HS-27A (cell line): ENCODE data around the gene PCNT.
"Not testable (repeated sequence)": the region's sequence is repeated elsewhere in the genome, so short reads cannot be mapped to it uniquely, and the experiment has no call there.

Experiments used
- DNase-seq: peaks from one replicate; pipeline ENCODE4 v3.0.0-alpha.2; 2012; ENCODE audit warnings: low read depth, missing footprints

Gene PCNT

GRCh38 chr21:46452710-46453109 lies 128.8 kb downstream of the PCNT start:
- no peak for DNase-seq

GRCh38 chr21:46454142-46454541 lies 130.2 kb downstream of the PCNT start:
- DNase-seq: no peak

- no peak for DNase-seq
These were observed 130.9 kb downstream of the PCNT start for GRCh38 chr21:46454634-46455390.

DNA sequence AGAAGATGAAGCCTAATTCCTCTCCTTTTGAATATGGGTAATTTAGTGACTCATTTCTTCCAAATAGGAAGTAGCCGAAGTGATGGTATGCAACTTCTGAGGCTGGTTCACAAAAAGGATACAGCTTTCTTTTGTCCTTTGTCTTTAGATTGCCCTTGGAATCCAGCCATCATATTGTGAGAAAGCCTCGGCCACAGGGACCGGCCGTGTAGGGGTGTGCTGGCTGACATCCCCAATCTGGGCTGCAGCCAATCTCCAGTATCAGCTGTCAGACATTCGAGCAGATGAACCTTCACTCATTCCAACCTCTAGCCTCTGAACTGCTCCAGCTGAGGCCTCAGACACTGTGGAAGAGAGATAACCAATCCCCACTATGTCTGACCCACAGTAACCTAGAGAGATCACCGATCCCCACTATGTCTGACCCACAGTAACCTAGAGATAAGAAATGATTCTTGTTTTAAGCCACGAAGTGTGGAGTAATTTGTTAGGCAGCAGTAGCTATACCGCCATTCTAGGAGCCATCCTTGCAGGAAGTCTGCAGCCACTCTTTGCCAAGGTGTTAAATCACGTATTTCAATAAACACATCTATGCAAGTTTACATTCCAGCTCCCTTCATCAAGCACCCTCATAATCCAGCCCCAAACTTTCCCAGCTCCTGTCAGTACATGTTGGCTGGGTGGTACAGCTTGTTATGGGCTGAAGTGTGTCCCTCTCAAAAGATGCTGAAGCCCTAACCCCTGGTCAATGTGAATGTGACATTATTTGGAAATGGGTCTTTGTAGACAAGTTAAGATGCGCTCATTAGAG lies 131.8 kb downstream of the PCNT start:
- DNase-seq: no peak

- no peak for DNase-seq
These were observed 132.8 kb downstream of the PCNT start for GRCh38 chr21:46456750-46457149.

DNA sequence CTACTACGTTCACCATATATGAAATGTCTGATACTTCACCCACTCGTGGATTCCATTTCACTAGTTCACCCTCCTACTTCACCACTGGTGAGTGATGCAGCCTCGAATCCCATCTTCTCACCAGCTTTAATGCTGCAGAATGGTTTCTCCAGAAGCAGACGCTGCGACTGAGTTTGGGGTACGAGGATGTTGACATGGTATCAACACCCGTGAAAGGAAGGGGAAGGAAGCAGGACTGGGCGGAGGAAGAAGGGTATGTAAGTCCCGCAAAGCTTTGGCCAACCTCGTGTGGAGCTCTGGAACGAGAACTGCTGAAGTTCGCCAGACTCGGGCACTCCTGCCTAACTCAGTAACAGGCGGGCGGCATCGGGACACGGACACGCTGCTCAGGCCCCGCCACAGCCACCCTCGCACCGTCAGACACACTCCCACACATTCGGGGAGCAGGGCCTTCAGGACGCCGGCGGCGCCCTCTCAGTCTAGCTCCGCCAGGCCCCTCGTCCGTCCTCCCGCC lies 133.9 kb downstream of the PCNT start:
- peak; percentile 15 for DNase-seq

DNA sequence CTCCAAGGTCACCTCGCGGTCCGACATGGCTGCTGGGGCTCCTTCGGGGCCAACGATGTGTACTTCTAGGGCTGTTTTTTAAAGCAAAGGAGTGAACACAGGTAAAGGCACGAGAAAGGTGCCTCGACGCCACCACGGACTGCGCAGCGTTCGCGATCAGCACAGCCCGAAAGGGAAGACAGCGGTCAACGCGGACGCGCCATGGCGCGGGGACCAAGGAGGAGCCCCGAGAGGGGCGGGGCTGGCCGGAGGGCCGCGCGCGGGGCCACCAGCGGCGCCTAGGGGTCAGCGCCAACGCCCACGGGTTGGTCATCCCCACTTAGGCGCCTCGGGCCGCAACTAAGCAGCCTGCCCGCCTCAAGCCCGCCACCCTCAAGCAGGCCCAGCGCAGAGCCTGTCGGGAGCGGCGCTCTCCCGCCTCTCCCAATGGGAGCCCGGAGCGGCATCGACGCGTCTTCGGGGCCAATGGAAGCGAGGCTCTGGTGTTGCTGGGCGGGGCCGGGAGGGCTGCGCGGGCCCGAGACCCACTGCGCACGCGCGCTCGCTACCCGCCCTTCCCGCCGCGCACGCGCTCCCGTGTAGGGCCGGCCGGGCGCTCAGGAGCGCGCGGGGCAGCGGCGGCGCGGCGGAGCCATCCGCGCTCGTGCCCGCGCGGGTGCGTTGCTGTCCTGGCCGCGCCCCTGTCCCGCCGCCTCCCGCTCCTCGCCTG lies 134.5 kb downstream of the PCNT start, which contains the start of gene DIP2A:
DIP2A (plus strand) TSS at position 577 of the 709 bp plus-strand sequence. CDS start 241 bp downstream, outside the sequence.
- DNase-seq: peak; percentile 94

DNA sequence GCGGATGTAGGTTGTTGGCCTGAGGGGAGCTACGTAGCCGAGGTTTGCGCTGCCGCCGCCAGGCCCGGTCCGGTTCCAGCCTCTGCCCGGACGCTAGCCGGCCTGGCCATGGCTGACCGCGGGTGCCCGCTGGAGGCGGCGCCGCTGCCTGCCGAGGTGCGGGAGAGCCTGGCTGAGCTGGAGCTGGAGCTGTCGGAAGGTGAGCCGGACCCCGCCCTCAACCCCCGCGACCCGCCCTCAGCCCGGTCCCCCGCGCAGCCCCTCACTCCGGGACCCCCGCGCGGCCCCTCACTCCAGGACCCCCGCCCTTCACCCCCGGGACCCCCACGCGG lies 135.0 kb downstream of the PCNT start:
- no peak for DNase-seq

DNA sequence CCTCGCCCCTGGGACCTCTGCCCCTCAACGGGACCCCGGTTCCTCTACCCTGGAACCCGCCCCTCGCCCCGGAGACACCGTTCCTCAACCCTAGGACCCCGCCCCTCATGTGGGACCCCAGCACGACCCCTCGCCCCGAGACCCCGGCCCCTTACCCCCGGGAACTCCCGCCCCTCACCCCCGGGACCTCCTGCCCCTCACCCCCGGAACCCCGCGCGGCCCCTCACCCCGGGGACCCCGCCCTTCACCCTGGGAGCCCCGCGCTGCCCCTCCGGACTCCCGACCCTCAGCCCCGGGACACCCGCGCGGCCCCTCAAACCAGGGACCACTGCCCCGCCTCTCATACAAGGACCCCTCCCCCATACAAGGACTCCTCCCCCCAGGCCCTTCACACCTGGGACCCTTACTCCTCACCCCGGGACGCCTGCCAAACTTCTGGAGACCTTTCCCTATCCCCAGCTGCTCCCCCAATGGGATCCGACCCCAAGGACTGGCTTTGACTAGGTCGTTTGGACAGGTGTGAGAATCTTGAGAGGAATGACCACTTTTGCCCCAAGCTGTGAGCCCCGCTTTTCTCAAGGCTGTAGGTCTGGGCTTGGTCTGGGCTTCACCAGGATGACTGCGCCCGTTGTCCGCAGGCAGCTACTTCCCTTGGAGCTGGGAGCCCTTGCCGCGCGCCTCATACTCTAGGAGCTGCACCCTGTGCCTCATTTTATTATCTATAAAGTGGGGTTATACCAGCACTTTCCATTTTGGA lies 135.6 kb downstream of the PCNT start:
- DNase-seq: no peak

GRCh38 chr21:46461909-46462308 lies 138.0 kb downstream of the PCNT start:
- no peak for DNase-seq

DNA sequence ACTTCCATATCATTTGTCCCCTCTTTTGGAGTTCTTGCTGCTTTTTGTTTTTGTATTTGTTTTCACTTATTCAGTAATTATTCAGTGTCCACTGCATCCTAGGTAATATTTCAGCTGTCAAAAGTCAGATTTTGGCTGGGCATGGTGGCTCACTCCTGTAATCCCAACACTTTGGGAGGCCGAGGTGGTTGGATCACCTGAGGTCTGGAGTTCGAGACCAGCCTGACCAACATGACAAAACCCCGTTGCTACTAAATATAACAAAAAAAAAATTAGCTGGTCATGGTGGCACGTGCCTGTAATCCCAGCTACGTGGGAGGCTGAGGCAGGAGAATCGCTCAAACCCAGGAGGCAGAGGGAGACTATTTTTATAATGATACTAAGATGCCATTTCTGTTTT lies 141.2 kb downstream of the PCNT start:
- not testable (repeated sequence) for DNase-seq

- no peak for DNase-seq
These were observed 141.7 kb downstream of the PCNT start for GRCh38 chr21:46465651-46466050.

GRCh38 chr21:46468108-46468774 lies 144.3 kb downstream of the PCNT start:
- DNase-seq: no peak

DNA sequence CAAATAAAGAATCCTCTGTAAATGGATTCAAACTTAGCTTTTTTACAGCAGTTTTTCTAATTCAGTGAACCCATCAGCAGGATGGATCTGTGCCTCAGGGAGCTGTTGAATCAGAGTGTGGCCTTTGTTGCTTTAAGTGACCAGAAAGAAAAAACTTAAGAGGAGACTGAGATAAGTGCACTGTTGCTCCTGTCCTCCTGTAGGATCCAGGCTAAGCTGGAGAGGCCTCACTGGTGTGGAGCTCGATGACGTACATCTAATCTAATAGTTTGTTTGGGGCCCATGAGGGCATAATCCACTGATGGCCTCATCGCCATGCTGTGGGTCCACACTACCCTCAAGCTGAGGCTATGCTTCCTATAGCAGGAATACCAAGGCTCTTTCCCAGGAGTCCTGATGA lies 145.3 kb downstream of the PCNT start:
- DNase-seq: no peak

DNA sequence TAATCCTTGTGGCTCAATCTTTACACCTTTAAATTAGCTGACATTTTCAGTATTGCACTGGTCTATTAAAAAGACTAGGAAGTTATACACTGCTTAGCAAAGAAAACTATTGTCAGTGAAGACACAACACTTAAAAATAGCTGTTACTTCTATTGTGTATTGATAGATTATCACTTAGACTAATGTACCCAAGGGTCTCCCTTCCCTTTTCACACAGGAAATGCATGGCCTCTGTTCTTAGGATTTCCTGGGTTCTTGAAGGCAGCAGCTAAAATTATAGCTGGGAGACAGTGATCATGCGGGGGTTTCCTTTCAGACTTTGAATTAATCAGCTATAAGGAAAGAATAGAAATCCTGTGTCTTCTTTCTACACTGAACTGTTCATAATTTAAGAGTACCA lies 147.6 kb downstream of the PCNT start:
- DNase-seq: no peak

- no peak for DNase-seq
These were observed 148.3 kb downstream of the PCNT start for GRCh38 chr21:46472246-46472645.

- no peak for DNase-seq
These were observed 150.4 kb downstream of the PCNT start for GRCh38 chr21:46474382-46474781.

GRCh38 chr21:46475296-46475695 lies 151.3 kb downstream of the PCNT start:
- no peak for DNase-seq

DNA sequence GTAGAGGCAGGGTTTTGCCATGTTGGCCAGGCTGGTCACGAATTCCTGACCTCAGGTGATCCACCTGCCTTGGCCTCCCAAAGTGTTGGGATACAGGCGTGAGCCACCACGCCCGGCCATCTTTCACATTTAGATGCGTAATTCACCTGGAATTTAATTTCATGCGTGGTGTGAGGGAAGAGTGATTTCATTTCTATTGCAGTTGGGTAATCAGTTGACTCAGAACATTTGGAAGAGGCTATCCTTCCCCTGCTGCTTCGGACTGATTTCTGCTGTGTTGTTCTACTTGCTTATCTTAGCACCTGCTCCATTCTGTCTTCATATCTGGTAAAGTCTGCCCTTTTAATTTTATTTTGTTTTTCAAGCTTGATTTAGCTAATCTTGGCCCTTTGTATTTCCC lies 153.8 kb downstream of the PCNT start:
- DNase-seq: no peak

- DNase-seq: no peak
These were observed 155.0 kb downstream of the PCNT start for GRCh38 chr21:46478910-46479309.

GRCh38 chr21:46480466-46480865 lies 156.5 kb downstream of the PCNT start:
- DNase-seq: no peak
